B cell (primary cell): ENCODE data around the gene HTT.

ENCODE experiments used
- EZH2 ChIP-seq: IDR thresholded peaks from 2 replicates; pipeline ENCODE4 v1.6.1; 2012; ENCODE audit warnings: borderline replicate concordance, low read depth, mild to moderate bottlenecking, moderate library complexity, low read length; ENCODE audit not compliant: insufficient read depth, poor library complexity, severe bottlenecking
- TF ChIP-seq, protein P1 (sequence below): fragments of 200-600 bp; IDR thresholded peaks from one replicate; pipeline ENCODE4 v1.8.0; 2022; ENCODE audit warnings: antibody characterized with exemption, mild to moderate bottlenecking

DNA sequence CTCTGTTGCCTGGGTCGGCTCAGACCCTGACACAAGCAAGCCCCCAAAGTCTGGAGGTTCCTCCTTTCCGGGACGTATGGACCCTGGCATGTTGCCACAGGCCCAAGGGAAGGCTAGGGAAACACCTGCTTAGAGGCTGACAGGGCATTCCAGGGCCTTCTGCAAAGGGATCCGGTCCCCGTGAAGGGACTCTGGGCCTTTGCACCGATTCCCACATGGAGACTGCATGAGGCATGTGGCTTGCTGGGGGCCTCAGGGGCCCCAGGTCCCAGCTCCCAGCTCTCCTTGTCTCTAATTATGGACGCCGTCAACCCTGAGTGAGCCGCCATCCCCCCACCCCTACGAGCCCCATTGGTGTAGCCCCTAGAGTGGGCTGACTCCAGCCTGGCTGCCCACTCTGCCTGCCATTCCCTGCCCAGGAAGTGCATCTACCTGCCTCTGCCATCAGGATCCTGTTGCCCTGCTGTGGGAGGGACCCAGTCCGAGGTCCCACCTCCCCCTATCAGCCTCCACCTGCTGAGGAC is 214.2 kb downstream of the HTT start:
- TF ChIP-seq, protein P1, sequence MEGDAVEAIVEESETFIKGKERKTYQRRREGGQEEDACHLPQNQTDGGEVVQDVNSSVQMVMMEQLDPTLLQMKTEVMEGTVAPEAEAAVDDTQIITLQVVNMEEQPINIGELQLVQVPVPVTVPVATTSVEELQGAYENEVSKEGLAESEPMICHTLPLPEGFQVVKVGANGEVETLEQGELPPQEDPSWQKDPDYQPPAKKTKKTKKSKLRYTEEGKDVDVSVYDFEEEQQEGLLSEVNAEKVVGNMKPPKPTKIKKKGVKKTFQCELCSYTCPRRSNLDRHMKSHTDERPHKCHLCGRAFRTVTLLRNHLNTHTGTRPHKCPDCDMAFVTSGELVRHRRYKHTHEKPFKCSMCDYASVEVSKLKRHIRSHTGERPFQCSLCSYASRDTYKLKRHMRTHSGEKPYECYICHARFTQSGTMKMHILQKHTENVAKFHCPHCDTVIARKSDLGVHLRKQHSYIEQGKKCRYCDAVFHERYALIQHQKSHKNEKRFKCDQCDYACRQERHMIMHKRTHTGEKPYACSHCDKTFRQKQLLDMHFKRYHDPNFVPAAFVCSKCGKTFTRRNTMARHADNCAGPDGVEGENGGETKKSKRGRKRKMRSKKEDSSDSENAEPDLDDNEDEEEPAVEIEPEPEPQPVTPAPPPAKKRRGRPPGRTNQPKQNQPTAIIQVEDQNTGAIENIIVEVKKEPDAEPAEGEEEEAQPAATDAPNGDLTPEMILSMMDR = no peak
- TF ChIP-seq EZH2 = no peak
